ENCODE measurements around the gene NPTN.
"Not testable (repeated sequence)": the region's sequence is repeated elsewhere in the genome, so short reads cannot be mapped to it uniquely, and the experiment has no call there.

- TF ChIP-seq, protein P1, sequence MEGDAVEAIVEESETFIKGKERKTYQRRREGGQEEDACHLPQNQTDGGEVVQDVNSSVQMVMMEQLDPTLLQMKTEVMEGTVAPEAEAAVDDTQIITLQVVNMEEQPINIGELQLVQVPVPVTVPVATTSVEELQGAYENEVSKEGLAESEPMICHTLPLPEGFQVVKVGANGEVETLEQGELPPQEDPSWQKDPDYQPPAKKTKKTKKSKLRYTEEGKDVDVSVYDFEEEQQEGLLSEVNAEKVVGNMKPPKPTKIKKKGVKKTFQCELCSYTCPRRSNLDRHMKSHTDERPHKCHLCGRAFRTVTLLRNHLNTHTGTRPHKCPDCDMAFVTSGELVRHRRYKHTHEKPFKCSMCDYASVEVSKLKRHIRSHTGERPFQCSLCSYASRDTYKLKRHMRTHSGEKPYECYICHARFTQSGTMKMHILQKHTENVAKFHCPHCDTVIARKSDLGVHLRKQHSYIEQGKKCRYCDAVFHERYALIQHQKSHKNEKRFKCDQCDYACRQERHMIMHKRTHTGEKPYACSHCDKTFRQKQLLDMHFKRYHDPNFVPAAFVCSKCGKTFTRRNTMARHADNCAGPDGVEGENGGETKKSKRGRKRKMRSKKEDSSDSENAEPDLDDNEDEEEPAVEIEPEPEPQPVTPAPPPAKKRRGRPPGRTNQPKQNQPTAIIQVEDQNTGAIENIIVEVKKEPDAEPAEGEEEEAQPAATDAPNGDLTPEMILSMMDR (IDR thresholded peaks at IDR 0.05), result not testable (repeated sequence)
- not testable (repeated sequence) for TF ChIP-seq ZFX (IDR thresholded peaks at IDR 0.05; ENCODE audit: borderline replicate concordance)
Measured at GRCh38 chr15:73548925-73549324, 84.3 kb downstream of the NPTN start.

All from 22Rv1 (cell line).